SKM-1 (cell line): ENCODE measurements around the gene TICAM2.

ENCODE experiments used
- DNase-seq: peaks from one replicate; lab custom pipeline; 2025; ENCODE audit not compliant: unreplicated experiment; lab: John Stamatoyannopoulos, UW

Gene TICAM2

DNA sequence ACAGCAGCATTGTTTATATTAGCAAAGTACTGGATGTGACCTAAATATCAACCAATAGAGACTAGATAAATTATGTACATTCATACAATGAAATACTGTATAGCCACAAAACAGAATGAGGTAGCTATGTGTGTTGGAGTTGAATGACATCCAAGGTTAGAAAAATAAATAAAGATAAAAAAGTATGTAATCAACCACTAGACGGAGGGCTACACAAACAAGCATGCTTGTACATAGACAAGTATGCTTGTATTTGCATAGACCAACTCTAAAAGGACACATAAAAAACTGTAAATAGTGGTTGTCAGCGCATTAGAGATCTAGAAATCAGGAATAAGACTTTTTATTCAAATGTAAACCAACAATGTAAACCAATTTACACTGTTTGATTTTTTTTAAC lies 60.7 kb downstream of the TICAM2 start:
- no peak for DNase-seq

DNA sequence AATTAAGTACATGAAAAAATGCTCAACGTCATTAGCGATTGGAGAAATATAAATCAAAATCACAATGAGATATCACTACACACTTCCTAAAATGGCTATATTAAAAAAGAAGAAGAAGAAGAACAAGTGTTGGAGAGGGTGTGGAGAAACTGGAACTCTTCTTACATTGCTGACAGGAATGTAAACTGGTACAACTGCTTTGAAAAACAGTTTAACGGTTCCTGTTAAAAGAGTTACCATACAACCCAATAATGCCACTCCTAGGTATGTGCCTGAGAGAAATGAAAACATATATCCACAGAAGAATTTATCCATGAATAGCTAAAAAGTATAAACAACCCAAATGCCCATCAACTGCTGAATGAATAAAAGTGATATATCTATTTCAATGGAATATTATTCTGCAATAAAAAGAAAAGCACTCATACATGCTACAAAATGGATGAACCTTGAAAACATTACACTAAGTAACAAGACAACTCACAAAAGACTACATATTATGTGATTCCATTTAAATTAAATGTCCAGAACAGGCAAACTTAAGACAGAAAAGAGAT lies 66.7 kb downstream of the TICAM2 start:
- DNase-seq, result no peak

DNA sequence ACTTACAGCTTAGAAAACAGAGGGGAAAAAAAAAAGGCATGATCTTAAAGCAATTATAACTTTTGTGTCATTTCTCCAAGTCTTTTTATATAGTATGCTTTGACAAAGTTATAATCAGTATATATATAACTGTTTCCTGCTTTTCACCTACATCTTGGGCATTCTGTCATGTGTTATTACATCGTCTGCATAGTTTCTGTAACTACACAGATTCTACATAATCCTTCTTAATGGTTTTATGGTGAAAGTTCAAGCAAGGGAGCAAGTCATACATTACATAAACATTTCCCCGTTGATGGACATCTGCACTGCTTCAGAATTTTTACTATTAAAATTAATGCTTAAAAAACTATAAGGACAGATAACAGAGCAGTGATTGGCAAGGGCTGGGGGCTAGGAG lies 69.8 kb downstream of the TICAM2 start:
- no peak for DNase-seq

DNA sequence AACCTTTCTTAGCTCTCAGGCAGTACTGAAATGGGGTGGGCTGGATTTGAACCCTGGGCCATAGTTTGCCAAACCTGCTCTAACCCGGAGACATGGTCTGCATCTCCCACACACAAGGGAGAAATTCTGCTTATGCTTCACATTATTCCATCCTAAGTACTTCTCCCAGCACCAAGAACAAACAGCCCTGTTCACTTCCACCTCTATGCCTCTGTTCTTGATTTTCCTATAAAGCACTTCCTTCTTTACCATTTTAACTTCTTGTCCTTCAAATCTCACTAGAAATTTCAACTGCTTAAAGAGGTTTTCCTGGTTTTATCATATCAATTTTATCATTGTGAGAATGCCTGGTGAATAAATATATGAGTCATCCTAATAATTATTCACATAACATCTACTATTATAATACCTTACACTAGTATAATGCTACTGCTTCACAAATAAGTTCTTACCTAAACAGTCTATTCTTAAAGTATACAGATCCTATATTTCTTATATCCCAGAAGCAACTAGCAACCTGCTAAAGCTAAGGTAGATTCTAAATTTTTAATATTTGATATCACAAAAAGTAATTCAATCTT lies 70.4 kb downstream of the TICAM2 start:
- DNase-seq, result no peak

DNA sequence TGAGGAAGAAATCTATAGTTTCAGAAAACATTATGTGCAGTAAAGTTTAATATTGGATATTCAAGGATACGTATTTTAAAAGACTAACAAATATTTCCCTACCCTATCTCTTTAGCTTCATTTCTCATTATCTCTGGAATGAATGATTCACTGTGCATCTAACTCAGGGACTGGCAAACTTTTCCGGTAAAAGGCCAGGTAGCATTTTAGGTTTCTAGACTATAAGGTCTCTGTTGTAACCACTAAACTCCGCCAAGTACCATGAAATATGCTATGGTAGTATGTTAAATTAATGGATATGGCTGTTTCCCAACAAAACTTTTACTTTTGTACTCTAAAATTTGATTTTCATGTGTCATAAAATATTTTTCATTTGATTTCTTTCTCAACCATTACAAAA lies 70.9 kb downstream of the TICAM2 start:
- no peak for DNase-seq

DNA sequence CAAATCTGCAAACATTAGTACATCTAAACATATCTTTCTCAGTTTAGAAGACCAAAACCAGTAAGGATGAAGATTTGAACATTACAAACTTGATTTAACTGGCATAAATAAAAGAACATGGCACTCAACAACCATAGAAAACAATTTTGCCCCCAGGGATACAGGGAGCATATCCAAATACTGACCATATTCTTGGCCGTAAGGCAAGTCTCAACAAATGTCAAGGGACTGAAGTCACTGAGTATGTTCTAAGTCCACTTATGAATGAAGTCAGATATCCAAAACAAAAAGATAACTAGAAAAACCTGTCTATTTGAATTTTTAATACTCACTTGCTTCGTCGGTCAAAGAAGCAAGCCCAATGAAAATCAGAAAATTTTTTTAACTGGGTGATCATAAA lies 71.9 kb downstream of the TICAM2 start:
- DNase-seq, result no peak
